K562 (cell line): ENCODE measurements around the gene STK4. TPM values are rescaled to one million over a fixed set of nuclear protein-coding genes. Genes with fewer than 3 reads are reported as not detected.

Source experiments
- ARID2 ChIP-seq: fragments of 450-650 bp; IDR thresholded peaks from 2 replicates; pipeline ENCODE4 v1.6.1; 2017; ENCODE audit warnings: antibody characterized with exemption, mild to moderate bottlenecking
- BRD4 ChIP-seq: fragments of 200-600 bp; sonication (generic); IDR thresholded peaks from 2 replicates; pipeline ENCODE4 v1.6.1; 2017; ENCODE audit warnings: inconsistent platforms
- CREB3 ChIP-seq: fragments of 450-650 bp; conservative IDR thresholded peaks from 2 replicates; pipeline ENCODE4 v1.6.1; 2016; ENCODE audit warnings: missing genetic modification characterization, low read depth, mild to moderate bottlenecking, missing compliant biosample characterization, moderate library complexity
- CREB5 ChIP-seq: fragments of 250-450 bp; sonication (Bioruptor Pico); IDR thresholded peaks from 2 replicates; pipeline ENCODE4 v1.5.0; 2020; ENCODE audit warnings: mild to moderate bottlenecking
- DMBX1 ChIP-seq: fragments of 250-450 bp; sonication (Bioruptor Pico); IDR thresholded peaks from 2 replicates; pipeline ENCODE4 v1.8.0; 2022; ENCODE audit warnings: inconsistent platforms, mild to moderate bottlenecking, moderate library complexity, borderline replicate concordance
- HNRNPUL1 ChIP-seq: fragments of 200-400 bp; formaldehyde crosslinking; IDR thresholded peaks from 2 replicates; pipeline ENCODE4 v1.6.1; 2017; ENCODE audit warnings: low read length
- ILK ChIP-seq: fragments of 450-650 bp; IDR thresholded peaks from 2 replicates; pipeline ENCODE4 v1.6.1; 2016; ENCODE audit warnings: missing genetic modification characterization, low read depth, mild to moderate bottlenecking, missing compliant biosample characterization, moderate library complexity, borderline replicate concordance
- MBD1 ChIP-seq: fragments of 250-450 bp; sonication (Bioruptor Pico); IDR thresholded peaks from 2 replicates; pipeline ENCODE4 v1.8.0; 2022; ENCODE audit warnings: inconsistent platforms
- MCM7 ChIP-seq, 2 experiments: fragments of 450-650 bp; IDR thresholded peaks; 2 replicates each; pipeline ENCODE4 v1.6.1; 2016 to 2018
- NONO ChIP-seq, 2 experiments: fragments of 200-400 bp in 1 of 2; fragments of 450-650 bp in 1 of 2; formaldehyde crosslinking in 1 of 2; IDR thresholded peaks; 2 replicates each; pipeline ENCODE4 v1.6.1; 2017; ENCODE audit warnings: low read depth in 2 of 2, mild to moderate bottlenecking in 2 of 2, moderate library complexity in 2 of 2, low read length in 1 of 2
- PATZ1 ChIP-seq: fragments of 250-450 bp; sonication (Bioruptor Pico); IDR thresholded peaks from 2 replicates; pipeline ENCODE4 v1.5.0; 2020; ENCODE audit warnings: mild to moderate bottlenecking, borderline replicate concordance
- PHF21A ChIP-seq: fragments of 450-650 bp; IDR thresholded peaks from 2 replicates; pipeline ENCODE4 v1.6.1; 2017; ENCODE audit warnings: low read depth, borderline replicate concordance
- PML ChIP-seq: IDR thresholded peaks from 2 replicates; pipeline ENCODE4 v1.6.1; 2012; ENCODE audit warnings: low read length, inconsistent platforms
- PURB ChIP-seq: sonication (generic); formaldehyde crosslinking; IDR thresholded peaks from 2 replicates; pipeline ENCODE4 v1.9.0; 2021; ENCODE audit warnings: low read depth, mild to moderate bottlenecking, missing genetic modification reagents
- SP1 ChIP-seq: sonication (generic); formaldehyde crosslinking; IDR thresholded peaks from 2 replicates; pipeline ENCODE4 v1.8.1; 2022; ENCODE audit warnings: mild to moderate bottlenecking, missing genetic modification reagents
- ZNF224 ChIP-seq: sonication (generic); formaldehyde crosslinking; IDR thresholded peaks from 2 replicates; pipeline ENCODE4 v1.8.0; 2022; ENCODE audit warnings: mild to moderate bottlenecking, missing genetic modification reagents
- polyA plus RNA-seq, 8 experiments: library from polyadenylated mRNA; depleted of rRNA in 4 of 8; stranded (reverse) in 5 of 8; unstranded in 3 of 8; fragments of >200 nt; fragmentation: Nextera tagmentation in 2 of 8; fragmentation: Illumina TruSeq in 1 of 8; extraction: Ambion mirVana in 2 of 8; extraction: Trizol in 1 of 8; gene quantifications; 2 replicates each; pipeline versions ENCODE4 v1.2.1 to v1.2.3, GENCODE V29; 2011 to 2014; ENCODE audit warnings: inconsistent platforms in 1 of 8, missing spikeins in 1 of 8
- total RNA-seq, 7 experiments: library from RNA; depleted of rRNA in 6 of 7; stranded (reverse); fragments of >200 nt in 6 of 7; fragmentation: Illumina TruSeq in 2 of 7; extraction: Trizol in 2 of 7; gene quantifications; 2 replicates each; pipeline versions ENCODE4 v1.2.1 to v1.2.3, GENCODE V29; 2011 to 2021; ENCODE audit warnings: low replicate concordance in 1 of 7
- TF ChIP-seq, protein P1 (sequence below): fragments of 250-450 bp; sonication (Bioruptor Pico); IDR thresholded peaks from 2 replicates; pipeline ENCODE4 v1.5.1; 2021; ENCODE audit warnings: mild to moderate bottlenecking
- TF ChIP-seq, protein P2 (sequence below), 2 experiments: fragments of 450-650 bp; conservative IDR thresholded peaks; 2 replicates each; pipeline ENCODE4 v1.6.1; 2017; ENCODE audit warnings: mild to moderate bottlenecking in 2 of 2, moderate library complexity in 2 of 2

STK4 gene
- total and polyA plus RNA-seq, 9 of the 15 experiments (the other 6 are each of a cell fraction or from before 2014, with no cell fraction given), result 11.9 to 30.6 (median 22.2) TPM

- TF ChIP-seq CREB5 (no peak), PML (no peak), CREB3 (tag) (no peak), BRD4 (0 out of 2 replicates have a peak, but pooled peaks have one; percentile 83), NONO (IDR thresholded peaks at IDR 0.05; ENCODE audit: low read depth in 2 of 2, low read length in 1 of 2) (no peak), ARID2 (no peak), HNRNPUL1 (no peak), PHF21A (no peak), ZNF224 (CRISPR knock-in tag) (no peak), ILK (tag) (no peak), DMBX1 (CRISPR knock-in tag) (peak; percentile 81), PURB (CRISPR knock-in tag) (no peak), SP1 (CRISPR knock-in tag) (no peak), MCM7 (IDR thresholded peaks at IDR 0.05) (no peak), PATZ1 (CRISPR knock-in tag) (no peak), MBD1 (CRISPR knock-in tag) (no peak)
- TF ChIP-seq, protein P1, sequence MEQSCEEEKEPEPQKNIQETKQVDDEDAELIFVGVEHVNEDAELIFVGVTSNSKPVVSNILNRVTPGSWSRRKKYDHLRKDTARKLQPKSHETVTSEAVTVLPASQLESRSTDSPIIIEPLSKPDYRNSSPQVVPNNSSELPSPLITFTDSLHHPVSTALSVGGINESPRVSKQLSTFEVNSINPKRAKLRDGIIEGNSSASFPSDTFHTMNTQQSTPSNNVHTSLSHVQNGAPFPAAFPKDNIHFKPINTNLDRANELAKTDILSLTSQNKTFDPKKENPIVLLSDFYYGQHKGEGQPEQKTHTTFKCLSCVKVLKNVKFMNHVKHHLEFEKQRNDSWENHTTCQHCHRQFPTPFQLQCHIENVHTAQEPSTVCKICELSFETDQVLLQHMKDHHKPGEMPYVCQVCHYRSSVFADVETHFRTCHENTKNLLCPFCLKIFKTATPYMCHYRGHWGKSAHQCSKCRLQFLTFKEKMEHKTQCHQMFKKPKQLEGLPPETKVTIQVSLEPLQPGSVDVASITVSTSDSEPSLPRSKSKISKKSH (CRISPR knock-in tag), result no peak
- TF ChIP-seq, protein P2, sequence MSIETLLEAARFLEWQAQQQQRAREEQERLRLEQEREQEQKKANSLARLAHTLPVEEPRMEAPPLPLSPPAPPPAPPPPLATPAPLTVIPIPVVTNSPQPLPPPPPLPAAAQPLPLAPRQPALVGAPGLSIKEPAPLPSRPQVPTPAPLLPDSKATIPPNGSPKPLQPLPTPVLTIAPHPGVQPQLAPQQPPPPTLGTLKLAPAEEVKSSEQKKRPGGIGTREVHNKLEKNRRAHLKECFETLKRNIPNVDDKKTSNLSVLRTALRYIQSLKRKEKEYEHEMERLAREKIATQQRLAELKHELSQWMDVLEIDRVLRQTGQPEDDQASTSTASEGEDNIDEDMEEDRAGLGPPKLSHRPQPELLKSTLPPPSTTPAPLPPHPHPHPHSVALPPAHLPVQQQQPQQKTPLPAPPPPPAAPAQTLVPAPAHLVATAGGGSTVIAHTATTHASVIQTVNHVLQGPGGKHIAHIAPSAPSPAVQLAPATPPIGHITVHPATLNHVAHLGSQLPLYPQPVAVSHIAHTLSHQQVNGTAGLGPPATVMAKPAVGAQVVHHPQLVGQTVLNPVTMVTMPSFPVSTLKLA (conservative IDR thresholded peaks at IDR 0.05), result 0 out of 4 replicates have a peak, but pooled peaks of 1 of the 2 experiments have one; percentile 25
Measured at GRCh38 chr20:45036044-45036755, 69.9 kb downstream of the STK4 start (continued).
